ENCODE results near the gene PTCD3. TPM values are rescaled to one million over a fixed set of nuclear protein-coding genes. Genes with fewer than 3 reads are reported as not detected.
A peak's percentile ranks its signal among the peaks of the same experiment; 100 is the strongest.

Gene PTCD3
- polyA plus RNA-seq, 1 donor (not counting 4 experiments of a cell fraction or from before 2014, with no cell fraction given) = 93.1 TPM

DNA sequence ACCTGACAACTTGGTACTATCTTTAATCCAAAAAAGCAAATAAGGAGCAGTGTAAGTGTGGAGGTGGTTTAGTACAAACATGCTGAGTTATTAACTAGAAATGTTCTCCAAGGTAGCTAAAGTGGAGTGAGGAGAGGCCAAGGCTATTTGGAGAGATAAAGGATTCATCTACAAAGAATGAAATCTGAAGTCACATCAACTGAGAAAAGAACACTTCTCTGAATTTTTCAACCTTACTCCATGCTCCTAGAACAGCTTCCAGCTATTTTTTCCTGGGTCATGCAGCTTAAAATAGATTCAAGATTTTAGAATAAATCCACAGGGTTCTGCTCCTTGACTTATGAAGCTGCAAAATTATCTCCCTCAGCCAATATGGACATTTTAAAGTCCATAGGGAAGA, 70.6 kb downstream of the PTCD3 start:
- no peak for FAIRE-seq
- Histone ChIP-seq H4K20me1 (ENCODE audit: control insufficient read depth, extremely low read depth, insufficient read depth, low read length) (no peaks in the 10 kb centered on the region), H3K4me1 (ENCODE audit: control insufficient read depth, extremely low read depth, insufficient read depth, low read length) (no peaks in the 10 kb centered on the region), H3K4me2 (ENCODE audit: control insufficient read depth, extremely low read depth, insufficient read depth, low read depth, low read length) (no peak overlapping the region), H3K27ac (ENCODE audit: control insufficient read depth, insufficient read depth, low read length) (no peak overlapping the region), H3K9me3 (ENCODE audit: control insufficient read depth, low read depth, low read length) (no peaks in the 10 kb centered on the region), H3K36me3 (ENCODE audit: control insufficient read depth in 2 of 2, extremely low read depth in 1 of 2, insufficient read depth in 2 of 2, low read length in 2 of 2) (peaks cover 6 to 8% of the 10 kb centered on the region in 2 experiments), H3K4me3 (ENCODE audit: control insufficient read depth in 2 of 3, extremely low read depth in 1 of 3, insufficient read depth in 2 of 3, low read depth in 1 of 3, low read length in 3 of 3) (no peak overlapping the region), H3K9ac (ENCODE audit: control insufficient read depth, extremely low read depth, insufficient read depth, low read length) (no peak overlapping the region), H3K79me2 (ENCODE audit: control insufficient read depth, insufficient read depth, low read length) (peaks cover 29% of the 10 kb centered on the region), H2AFZ (ENCODE audit: control insufficient read depth, low read length) (no peak overlapping the region), H3K27me3 (ENCODE audit: control insufficient read depth, extremely low read depth, insufficient read depth, low read length) (no peaks in the 10 kb centered on the region), H3K9me1 (ENCODE audit: control insufficient read depth, extremely low read depth, insufficient read depth, low read length) (no peaks in the 10 kb centered on the region)
- dilution Hi-C loops (cut with MboI; ENCODE audit: extremely low pct_ligation_motif_present, low sequenced_read_pairs) = no loop called here
- TF ChIP-seq EZH2 (IDR thresholded peaks at IDR 0.05; ENCODE audit: low read length) = no peak
- TF ChIP-seq, protein P1, sequence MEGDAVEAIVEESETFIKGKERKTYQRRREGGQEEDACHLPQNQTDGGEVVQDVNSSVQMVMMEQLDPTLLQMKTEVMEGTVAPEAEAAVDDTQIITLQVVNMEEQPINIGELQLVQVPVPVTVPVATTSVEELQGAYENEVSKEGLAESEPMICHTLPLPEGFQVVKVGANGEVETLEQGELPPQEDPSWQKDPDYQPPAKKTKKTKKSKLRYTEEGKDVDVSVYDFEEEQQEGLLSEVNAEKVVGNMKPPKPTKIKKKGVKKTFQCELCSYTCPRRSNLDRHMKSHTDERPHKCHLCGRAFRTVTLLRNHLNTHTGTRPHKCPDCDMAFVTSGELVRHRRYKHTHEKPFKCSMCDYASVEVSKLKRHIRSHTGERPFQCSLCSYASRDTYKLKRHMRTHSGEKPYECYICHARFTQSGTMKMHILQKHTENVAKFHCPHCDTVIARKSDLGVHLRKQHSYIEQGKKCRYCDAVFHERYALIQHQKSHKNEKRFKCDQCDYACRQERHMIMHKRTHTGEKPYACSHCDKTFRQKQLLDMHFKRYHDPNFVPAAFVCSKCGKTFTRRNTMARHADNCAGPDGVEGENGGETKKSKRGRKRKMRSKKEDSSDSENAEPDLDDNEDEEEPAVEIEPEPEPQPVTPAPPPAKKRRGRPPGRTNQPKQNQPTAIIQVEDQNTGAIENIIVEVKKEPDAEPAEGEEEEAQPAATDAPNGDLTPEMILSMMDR (optimal IDR thresholded peaks at IDR 0.05 in 1 of 3, IDR thresholded peaks at IDR 0.05 in 1 of 3, conservative IDR thresholded peaks at IDR 0.05 in 1 of 3; ENCODE audit: extremely low read depth in 1 of 3, insufficient read depth in 2 of 3, low read length in 3 of 3) = no peak
- no peak for DNase-seq (ENCODE audit: low read depth, low spot score)

DNA sequence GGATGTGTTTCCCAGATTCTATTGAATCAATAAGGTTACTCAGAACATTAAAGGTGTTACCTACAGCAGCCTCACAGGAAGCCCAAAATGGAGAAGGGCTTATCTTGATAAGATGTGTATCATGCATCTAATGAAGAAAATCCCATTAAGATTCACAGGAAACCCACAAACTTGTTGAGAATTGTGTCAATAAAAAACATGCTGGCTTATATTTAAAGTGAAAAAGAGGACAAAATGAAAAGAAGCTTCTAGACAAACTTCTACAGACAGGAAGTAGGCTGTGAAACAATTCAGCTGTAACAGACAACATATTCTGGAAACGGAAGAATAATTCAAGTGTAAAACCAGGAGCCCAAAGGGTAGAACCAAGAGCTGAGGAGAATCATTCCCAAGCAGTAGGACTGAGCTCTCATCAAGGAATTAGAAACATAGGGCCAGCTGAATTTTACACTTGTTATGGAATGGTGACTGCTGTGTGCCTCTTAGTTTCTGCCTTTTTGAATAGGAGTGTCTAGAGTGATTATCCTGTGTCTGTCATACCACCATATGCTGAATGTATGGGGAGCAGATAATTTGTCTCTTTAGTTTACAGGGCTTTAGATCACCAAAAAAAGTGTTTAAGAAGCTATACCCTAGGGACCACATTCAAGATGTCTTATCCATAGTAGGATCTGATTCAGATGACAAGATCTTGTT, 79.6 kb downstream of the PTCD3 start:
- peaks cover 94% of the 10 kb centered on the region for H3K79me2 ChIP-seq (ENCODE audit: control insufficient read depth, insufficient read depth, low read length)
- FAIRE-seq = peak; percentile 44
- dilution Hi-C loops (cut with MboI; ENCODE audit: extremely low pct_ligation_motif_present, low sequenced_read_pairs) = no loop called here
- H3K4me2 ChIP-seq (ENCODE audit: control insufficient read depth, extremely low read depth, insufficient read depth, low read depth, low read length) = peak overlapping the region; percentile 51
- H3K27ac ChIP-seq (ENCODE audit: control insufficient read depth, insufficient read depth, low read length) = peak overlapping the region; percentile 7
- H3K36me3 ChIP-seq (ENCODE audit: control insufficient read depth in 2 of 2, extremely low read depth in 1 of 2, insufficient read depth in 2 of 2, low read length in 2 of 2) = peaks cover 0 to 5% of the 10 kb centered on the region in 2 experiments
- H3K27me3 ChIP-seq (ENCODE audit: control insufficient read depth, extremely low read depth, insufficient read depth, low read length) = no peaks in the 10 kb centered on the region
- H3K4me3 ChIP-seq (ENCODE audit: control insufficient read depth in 2 of 3, extremely low read depth in 1 of 3, insufficient read depth in 2 of 3, low read depth in 1 of 3, low read length in 3 of 3) = no peak overlapping the region
- DNase-seq (ENCODE audit: low read depth, low spot score) = no peak
- TF ChIP-seq EZH2 (IDR thresholded peaks at IDR 0.05; ENCODE audit: low read length) = no peak
- TF ChIP-seq, protein P1 (optimal IDR thresholded peaks at IDR 0.05 in 1 of 3, IDR thresholded peaks at IDR 0.05 in 1 of 3, conservative IDR thresholded peaks at IDR 0.05 in 1 of 3; ENCODE audit: extremely low read depth in 1 of 3, insufficient read depth in 2 of 3, low read length in 3 of 3) = no peak
- peaks cover 17% of the 10 kb centered on the region for H3K4me1 ChIP-seq (ENCODE audit: control insufficient read depth, extremely low read depth, insufficient read depth, low read length)
- H2AFZ ChIP-seq (ENCODE audit: control insufficient read depth, low read length) = no peak overlapping the region
- H4K20me1 ChIP-seq (ENCODE audit: control insufficient read depth, extremely low read depth, insufficient read depth, low read length) = no peaks in the 10 kb centered on the region
- H3K9me3 ChIP-seq (ENCODE audit: control insufficient read depth, low read depth, low read length) = no peaks in the 10 kb centered on the region
- no peak overlapping the region for H3K9ac ChIP-seq (ENCODE audit: control insufficient read depth, extremely low read depth, insufficient read depth, low read length)
- no peaks in the 10 kb centered on the region for H3K9me1 ChIP-seq (ENCODE audit: control insufficient read depth, extremely low read depth, insufficient read depth, low read length)

Measured in keratinocyte (primary cell).